Smooth muscle cell (in vitro differentiated cells): Measurements from ENCODE around the gene CABP4. TPM values are rescaled to one million over a fixed set of nuclear protein-coding genes. Genes with fewer than 3 reads are reported as not detected.

ENCODE experiments used
- DNase-seq: peaks from one replicate; lab custom pipeline; 2025; ENCODE audit not compliant: unreplicated experiment; lab: John Stamatoyannopoulos, UW
- H2AFZ ChIP-seq: fragments of 200-600 bp; sonication (generic); 2 replicates; pipeline ENCODE4 v1.6.0; 2016; ENCODE audit warnings: antibody characterized with exemption, low read depth, mild to moderate bottlenecking
- H3F3A ChIP-seq: fragments of 200-600 bp; sonication (generic); 2 replicates; pipeline ENCODE4 v1.6.0; 2017; ENCODE audit warnings: antibody characterized with exemption, low read depth
- H3K27ac ChIP-seq: fragments of 200-600 bp; sonication (generic); 2 replicates; pipeline ENCODE4 v1.5.1; 2016; ENCODE audit warnings: low read depth, mild to moderate bottlenecking
- H3K27me3 ChIP-seq: fragments of 200-600 bp; sonication (generic); 2 replicates; pipeline ENCODE4 v1.6.1; 2016; ENCODE audit warnings: low read depth, mild to moderate bottlenecking
- H3K36me3 ChIP-seq: fragments of 200-600 bp; sonication (generic); 2 replicates; pipeline ENCODE4 v1.5.1; 2016; ENCODE audit warnings: low read depth
- H3K4me1 ChIP-seq: fragments of 200-600 bp; sonication (generic); 2 replicates; pipeline ENCODE4 v1.5.1; 2016; ENCODE audit warnings: low read depth
- H3K4me2 ChIP-seq: fragments of 200-600 bp; sonication (generic); 2 replicates; pipeline ENCODE4 v1.6.0; 2016; ENCODE audit warnings: mild to moderate bottlenecking
- H3K4me3 ChIP-seq: fragments of 200-600 bp; sonication (generic); 2 replicates; pipeline ENCODE4 v1.5.1; 2016; ENCODE audit warnings: mild to moderate bottlenecking
- H3K79me2 ChIP-seq: fragments of 200-600 bp; sonication (generic); 2 replicates; pipeline ENCODE4 v1.6.0; 2016; ENCODE audit warnings: low read depth, mild to moderate bottlenecking
- H3K9ac ChIP-seq: fragments of 200-600 bp; sonication (generic); 2 replicates; pipeline ENCODE4 v1.6.0; 2016; ENCODE audit warnings: low read depth
- H3K9me3 ChIP-seq: fragments of 200-600 bp; sonication (generic); replicated peaks from 2 replicates; pipeline ENCODE4 v1.5.1; 2016; ENCODE audit warnings: low read depth
- H4K20me1 ChIP-seq: fragments of 200-600 bp; sonication (generic); 2 replicates; pipeline ENCODE4 v1.6.0; 2016; ENCODE audit warnings: low read depth
- WGBS: methylation state at CpG from one replicate; pipeline ENCODE4 v1.1.7; 2016; ENCODE audit warnings: low lambda C conversion rate; 5-methylcytosine and 5-hydroxymethylcytosine counted together
- polyA plus RNA-seq: library from polyadenylated mRNA; unstranded; fragments of >200 nt; fragmentation: Nextera tagmentation; extraction: Ambion mirVana; gene quantifications from 2 replicates; pipeline ENCODE4 v1.2.1, GENCODE V29; 2016
- total RNA-seq: library from RNA; depleted of rRNA; stranded (reverse); fragments of >200 nt; gene quantifications from 2 replicates; pipeline ENCODE4 v1.2.3, GENCODE V29; 2014
- TF ChIP-seq, protein P1 (sequence below): fragments of 200-600 bp; sonication (generic); IDR thresholded peaks from 2 replicates; pipeline ENCODE4 v1.5.1; 2017; ENCODE audit warnings: borderline replicate concordance, mild to moderate bottlenecking, antibody characterized with exemption; ENCODE audit not compliant: insufficient read depth, poor library complexity, severe bottlenecking

The CABP4 gene
- total and polyA plus RNA-seq, 2 experiments from 2014 or later, result not detected

DNA sequence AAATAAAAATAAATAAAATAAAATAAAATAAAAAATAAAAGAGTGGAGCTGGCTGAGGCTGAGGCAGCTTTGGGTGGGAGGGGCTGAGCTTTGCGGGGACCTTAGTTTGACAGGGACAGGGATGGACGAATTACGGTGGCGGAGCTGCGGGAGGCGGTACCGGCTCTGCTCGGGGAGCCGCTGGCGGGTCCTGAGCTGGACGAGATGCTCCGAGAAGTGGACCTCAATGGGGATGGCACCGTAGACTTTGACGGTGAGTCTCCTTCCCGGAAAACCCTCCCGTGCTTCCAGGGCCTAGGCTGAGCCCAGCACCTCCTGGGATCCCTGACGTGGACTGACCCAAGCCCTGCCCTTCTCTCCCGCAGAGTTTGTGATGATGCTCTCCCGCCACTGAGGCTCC, 3.1 kb downstream of the CABP4 start:
- Histone ChIP-seq H3K4me1 (no peaks in the 10 kb centered on the region), H3K4me3 (no peak overlapping the region), H3K79me2 (no peaks in the 10 kb centered on the region), H3F3A (peaks cover 3% of the 10 kb centered on the region), H3K9me3 (no peaks in the 10 kb centered on the region), H2AFZ (no peak overlapping the region), H3K4me2 (no peak overlapping the region), H3K36me3 (no peaks in the 10 kb centered on the region), H3K9ac (no peak overlapping the region), H3K27me3 (no peaks in the 10 kb centered on the region), H4K20me1 (no peaks in the 10 kb centered on the region), H3K27ac (no peak overlapping the region)
- WGBS, result 91% methylated on average over 19 of the region's 19 CpGs
- TF ChIP-seq, protein P1, sequence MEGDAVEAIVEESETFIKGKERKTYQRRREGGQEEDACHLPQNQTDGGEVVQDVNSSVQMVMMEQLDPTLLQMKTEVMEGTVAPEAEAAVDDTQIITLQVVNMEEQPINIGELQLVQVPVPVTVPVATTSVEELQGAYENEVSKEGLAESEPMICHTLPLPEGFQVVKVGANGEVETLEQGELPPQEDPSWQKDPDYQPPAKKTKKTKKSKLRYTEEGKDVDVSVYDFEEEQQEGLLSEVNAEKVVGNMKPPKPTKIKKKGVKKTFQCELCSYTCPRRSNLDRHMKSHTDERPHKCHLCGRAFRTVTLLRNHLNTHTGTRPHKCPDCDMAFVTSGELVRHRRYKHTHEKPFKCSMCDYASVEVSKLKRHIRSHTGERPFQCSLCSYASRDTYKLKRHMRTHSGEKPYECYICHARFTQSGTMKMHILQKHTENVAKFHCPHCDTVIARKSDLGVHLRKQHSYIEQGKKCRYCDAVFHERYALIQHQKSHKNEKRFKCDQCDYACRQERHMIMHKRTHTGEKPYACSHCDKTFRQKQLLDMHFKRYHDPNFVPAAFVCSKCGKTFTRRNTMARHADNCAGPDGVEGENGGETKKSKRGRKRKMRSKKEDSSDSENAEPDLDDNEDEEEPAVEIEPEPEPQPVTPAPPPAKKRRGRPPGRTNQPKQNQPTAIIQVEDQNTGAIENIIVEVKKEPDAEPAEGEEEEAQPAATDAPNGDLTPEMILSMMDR, result no peak
- no peak for DNase-seq

DNA sequence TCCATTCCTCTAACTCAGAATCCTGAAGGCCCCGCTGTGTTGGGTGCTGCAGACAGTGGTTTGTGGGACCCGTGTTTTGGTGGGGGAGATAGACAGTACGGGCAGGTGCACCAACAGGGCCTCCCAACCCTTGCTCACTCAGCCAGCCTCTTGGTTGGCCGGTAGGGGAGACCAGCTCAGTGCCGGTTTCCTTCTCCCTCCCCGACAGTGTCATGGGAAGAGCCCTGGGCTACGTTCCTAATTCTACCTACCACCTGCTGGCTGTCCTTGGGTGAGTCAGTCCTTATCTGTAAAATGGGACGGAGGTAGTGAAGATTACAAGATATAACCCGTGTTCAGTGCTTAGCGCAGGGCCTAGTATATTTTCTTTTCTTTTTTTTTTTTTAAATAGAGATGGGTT, 8.0 kb downstream of the CABP4 start:
- H3K4me2 ChIP-seq, result peak overlapping the region; percentile 44
- H3K4me1 ChIP-seq, result no peaks in the 10 kb centered on the region
- H3K27me3 ChIP-seq, result no peaks in the 10 kb centered on the region
- H3K27ac ChIP-seq, result peak overlapping the region; percentile 92
- H3K36me3 ChIP-seq, result no peaks in the 10 kb centered on the region
- DNase-seq, result no peak
- H3K79me2 ChIP-seq, result peaks cover 4% of the 10 kb centered on the region
- H3K9me3 ChIP-seq, result no peaks in the 10 kb centered on the region
- WGBS, result 93% methylated on average over 10 of the region's 10 CpGs
- TF ChIP-seq, protein P1, result no peak
- H3F3A ChIP-seq, result peaks cover 3% of the 10 kb centered on the region
- H2AFZ ChIP-seq, result no peak overlapping the region
- H3K9ac ChIP-seq, result no peak overlapping the region
- H3K4me3 ChIP-seq, result no peak overlapping the region
- no peaks in the 10 kb centered on the region for H4K20me1 ChIP-seq

DNA sequence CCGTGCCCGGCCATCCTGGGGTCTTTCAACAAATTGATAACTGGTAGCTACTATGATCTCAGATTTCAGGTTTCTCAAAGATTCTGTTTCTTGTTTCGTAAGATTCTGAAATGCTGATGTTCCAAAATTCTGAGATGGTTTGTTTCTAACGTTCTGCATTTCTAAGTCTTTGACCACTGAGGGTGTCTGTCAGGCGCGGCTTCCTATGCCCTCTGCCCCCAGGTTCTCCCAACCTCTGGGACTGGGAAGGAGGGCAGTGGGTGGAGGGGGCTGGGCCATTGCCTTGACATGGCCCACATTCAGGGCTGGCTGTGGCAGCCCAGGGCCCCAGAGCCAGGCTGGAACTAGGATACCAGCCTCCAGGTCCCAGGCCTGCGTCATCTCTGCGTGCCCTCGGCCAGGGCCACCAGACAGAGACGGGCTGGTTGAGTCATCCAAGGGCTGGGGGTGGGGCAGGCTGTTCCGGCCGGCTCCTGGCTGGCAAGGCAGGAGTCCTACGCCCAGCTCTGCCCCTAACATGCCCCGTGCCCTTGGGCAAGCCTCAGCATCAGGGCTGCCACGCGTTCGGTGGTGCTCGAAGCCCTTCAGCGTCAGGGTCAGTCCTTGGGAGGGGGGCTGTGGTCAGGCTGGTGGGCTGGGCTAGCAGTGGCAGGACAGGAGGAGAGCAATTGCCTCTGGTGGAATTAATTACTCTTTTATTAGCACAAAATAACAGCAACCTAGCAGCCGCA, 8.7 kb downstream of the CABP4 start:
- Histone ChIP-seq H3K4me2 (peak overlapping the region; percentile 86), H3K36me3 (no peaks in the 10 kb centered on the region), H3K4me1 (no peaks in the 10 kb centered on the region), H3K9me3 (no peaks in the 10 kb centered on the region), H3K27me3 (no peaks in the 10 kb centered on the region), H2AFZ (peak overlapping the region; percentile 10), H4K20me1 (no peaks in the 10 kb centered on the region), H3K79me2 (peaks cover 4% of the 10 kb centered on the region), H3F3A (peaks cover 3% of the 10 kb centered on the region), H3K4me3 (peak overlapping the region; percentile 50), H3K9ac (peak overlapping the region; percentile 72), H3K27ac (peak overlapping the region; percentile 92)
- TF ChIP-seq, protein P1, result no peak
- peak; percentile 65 for DNase-seq
- WGBS, result 61% methylated on average over 20 of the region's 20 CpGs
